HG02884 (cell line): ENCODE results near the gene CDC42BPA.
"Not testable (repeated sequence)": the region's sequence is repeated elsewhere in the genome, so short reads cannot be mapped to it uniquely, and the experiment has no call there.

Experiments used
- ATAC-seq: cut with Tn5 transposase; IDR thresholded peaks from one replicate; pipeline ENCODE4 v1.9.1; 2021; ENCODE audit warnings: mild to moderate bottlenecking, moderate library complexity; ENCODE audit not compliant: unreplicated experiment

CDC42BPA gene

GRCh38 chr1:227318016-227318852 lies at the start of gene CDC42BPA:
TSS of gene CDC42BPA (minus strand) at chr1:227318492. CDS start at chr1:227317182, 1,310 bp downstream.
- peak; percentile 46 for ATAC-seq

GRCh38 chr1:227368009-227368408 lies 49.7 kb upstream of the CDC42BPA start:
- ATAC-seq = no peak

GRCh38 chr1:227365473-227366431 lies 47.5 kb upstream of the CDC42BPA start:
- no peak for ATAC-seq

- no peak for ATAC-seq
Observed at GRCh38 chr1:227364657-227365056, 46.4 kb upstream of the CDC42BPA start.

GRCh38 chr1:227363825-227364224 lies 45.5 kb upstream of the CDC42BPA start:
- no peak for ATAC-seq

- no peak for ATAC-seq
Observed at GRCh38 chr1:227362039-227362438, 43.7 kb upstream of the CDC42BPA start.

- ATAC-seq = no peak
Observed at GRCh38 chr1:227357927-227358302, 39.6 kb upstream of the CDC42BPA start.

GRCh38 chr1:227357171-227357926 lies 39.1 kb upstream of the CDC42BPA start:
- no peak for ATAC-seq

- ATAC-seq = no peak
Observed at GRCh38 chr1:227356620-227357146, 38.4 kb upstream of the CDC42BPA start.

GRCh38 chr1:227355542-227356245 lies 37.4 kb upstream of the CDC42BPA start:
- no peak for ATAC-seq

GRCh38 chr1:227353186-227353585 lies 34.9 kb upstream of the CDC42BPA start:
- no peak for ATAC-seq

- ATAC-seq = not testable (repeated sequence)
Observed at GRCh38 chr1:227352164-227352563, 33.9 kb upstream of the CDC42BPA start.

- ATAC-seq = no peak
Observed at GRCh38 chr1:227351443-227351842, 33.2 kb upstream of the CDC42BPA start.

GRCh38 chr1:227349967-227350366 lies 31.7 kb upstream of the CDC42BPA start:
- ATAC-seq = no peak

- no peak for ATAC-seq
Observed at GRCh38 chr1:227343727-227344551, 25.6 kb upstream of the CDC42BPA start.

- no peak for ATAC-seq
Observed at GRCh38 chr1:227343206-227343605, 24.9 kb upstream of the CDC42BPA start.

- no peak for ATAC-seq
Observed at GRCh38 chr1:227342075-227342829, 24.0 kb upstream of the CDC42BPA start.

- ATAC-seq = not testable (repeated sequence)
Observed at GRCh38 chr1:227336136-227336535, 17.8 kb upstream of the CDC42BPA start.
